Stomach (tissue), 9 donors: ENCODE measurements around the gene BHLHE23. TPM values are rescaled to one million over a fixed set of nuclear protein-coding genes. Genes with fewer than 3 reads are reported as not detected.

Source experiments
- DNase-seq, 2 donors: peaks; one replicate each; pipeline versions ENCODE4 v3.0.0 to v3.0.0-alpha.2; 2013 to 2019
- H3K27ac ChIP-seq, 5 donors: fragments of 200-600 bp in 4 of 5; sonication (generic) in 4 of 5; one replicate each; pipeline ENCODE4 v1.5.1; 2013 to 2019; ENCODE audit warnings: mild to moderate bottlenecking in 1 of 5, moderate library complexity in 1 of 5
- H3K27me3 ChIP-seq, 3 donors: fragments of 200-600 bp; sonication (generic); one replicate each; pipeline ENCODE4 v1.5.1; 2017 to 2019; ENCODE audit warnings: mixed run types in 1 of 3
- H3K36me3 ChIP-seq, 4 donors: fragments of 200-600 bp; sonication (generic); 1 replicate in 3 of 4; 2 replicates in 1 of 4; pipeline ENCODE4 v1.5.1; 2016 to 2019
- H3K4me1 ChIP-seq, 4 donors: fragments of 200-600 bp; sonication (generic); one replicate each; pipeline ENCODE4 v1.5.1; 2016 to 2019
- H3K4me3 ChIP-seq, 4 donors: fragments of 200-600 bp; sonication (generic) in 3 of 4; one replicate each; pipeline ENCODE4 v1.5.1; 2016 to 2019; ENCODE audit warnings: mild to moderate bottlenecking in 1 of 4
- H3K9me3 ChIP-seq, 4 donors: fragments of 200-600 bp; sonication (generic); one replicate each; pipeline ENCODE4 v1.5.1; 2016 to 2019
- CTCF ChIP-seq, 7 experiments: fragments of 450-650 bp in 4 of 7; fragments of 200-600 bp in 3 of 7; sonication (generic) in 3 of 7; IDR thresholded peaks; one replicate each; pipeline ENCODE4 v1.5.1; 2016 to 2019; ENCODE audit warnings: antibody characterized with exemption in 7 of 7, control low read depth in 2 of 7, mild to moderate bottlenecking in 1 of 7
- EP300 ChIP-seq: sonication (generic); formaldehyde crosslinking; IDR thresholded peaks from one replicate; pipeline ENCODE4 v1.6.1; 2017; ENCODE audit warnings: antibody characterized with exemption
- POLR2A ChIP-seq, 4 donors: fragments of 450-650 bp; IDR thresholded peaks; one replicate each; pipeline ENCODE4 v1.6.1; 2016; ENCODE audit warnings: antibody characterized with exemption in 4 of 4, control low read depth in 2 of 4, mild to moderate bottlenecking in 1 of 4, moderate library complexity in 1 of 4
- POLR2AphosphoS5 ChIP-seq, 3 donors: sonication (generic); formaldehyde crosslinking; IDR thresholded peaks; one replicate each; pipeline ENCODE4 v1.6.1; 2016; ENCODE audit warnings: antibody characterized with exemption in 3 of 3
- WGBS, 5 donors: extraction: QIAGEN DNeasy Blood & Tissue Kit in 3 of 5; methylation state at CpG; one replicate each; pipeline versions ENCODE4 v1.1.5 to v1.1.7; 2013 to 2018; 5-methylcytosine and 5-hydroxymethylcytosine counted together
- intact Hi-C: fragments of 100-400 bp; cut with DNase I; formaldehyde crosslinking; loops from one replicate; pipeline ENCODE4 v1.15.1; 2023; ENCODE audit warnings: low total_unique reads
- polyA plus RNA-seq, 3 donors: library from polyadenylated mRNA; stranded (reverse); fragments of 200-250 nt; gene quantifications; one replicate each; pipeline ENCODE4 v1.2.3, GENCODE V29; 2013
- total RNA-seq, 5 donors: library from RNA; depleted of rRNA; stranded (reverse); fragments of >200 nt; gene quantifications; one replicate each; pipeline versions ENCODE4 v1.1.0 to v1.2.3, GENCODE V29; 2014 to 2016
- donor health status: healthy with polysubstance abuse.
- donor health status: Bipolar disorder and iron deficiency.
- donor health status: healthy.

BHLHE23 gene
- total and polyA plus RNA-seq, 8 donors: 0.55 TPM; not detected in 7

- 7 to 28% (median 11%) methylated on average over 24 to 30 of the region's 30 CpGs for WGBS, 5 donors
- intact Hi-C loops: loop anchor here (2.0 to 10.0 kb wide), 3 partner anchors 37 to 135 kb away; no protein-coding TSS in a partner anchor
- peak overlapping the region in 2 of 4 donors; percentile 13 to 31 for H3K4me3 ChIP-seq
- H3K4me1 ChIP-seq: peaks cover 18 to 46% (median 44%) of the 10 kb centered on the region in 4 donors
- H3K27ac ChIP-seq: no peak overlapping the region
- H3K9me3 ChIP-seq: peaks cover 0 to 20% (median 9%) of the 10 kb centered on the region in 4 donors
- TF ChIP-seq EP300 (no peak), POLR2A (IDR thresholded peaks at IDR 0.05) (no peak), CTCF (IDR thresholded peaks at IDR 0.05) (no peak), POLR2AphosphoS5 (IDR thresholded peaks at IDR 0.05) (no peak)
- peak; percentile 43 to 70 for DNase-seq
- peaks cover 51 to 100% (median 99%) of the 10 kb centered on the region in 3 donors for H3K27me3 ChIP-seq
- no peaks in the 10 kb centered on the region for H3K36me3 ChIP-seq
Observed at GRCh38 chr20:63009988-63010769, 3.4 kb upstream of the BHLHE23 start.

GRCh38 chr20:63009045-63009961 lies 2.5 kb upstream of the BHLHE23 start:
- 0 to 11% (median 6%) methylated on average over 16 to 54 of the region's 54 CpGs for WGBS, 5 donors
- H3K27ac ChIP-seq: no peak overlapping the region
- peaks cover 55 to 100% (median 98%) of the 10 kb centered on the region in 3 donors for H3K27me3 ChIP-seq
- peak; percentile 78 to 92 for DNase-seq
- H3K36me3 ChIP-seq: no peaks in the 10 kb centered on the region
- TF ChIP-seq POLR2AphosphoS5 (IDR thresholded peaks at IDR 0.05): no peak
- TF ChIP-seq EP300: no peak
- peak in 5 of 7 experiments; percentile 86 to 95 (median 89) for TF ChIP-seq CTCF (IDR thresholded peaks at IDR 0.05)
- intact Hi-C loops: loop anchor here (2.0 to 10.0 kb wide), 3 partner anchors 37 to 135 kb away; no protein-coding TSS in a partner anchor
- H3K4me1 ChIP-seq: peaks cover 18 to 53% (median 49%) of the 10 kb centered on the region in 4 donors
- peaks cover 0 to 20% (median 9%) of the 10 kb centered on the region in 4 donors for H3K9me3 ChIP-seq
- H3K4me3 ChIP-seq: peak overlapping the region in 1 of 4 donors; percentile 31

- no peak overlapping the region for H3K27ac ChIP-seq
- intact Hi-C loops: loop anchor here (2.0 to 10.0 kb wide), 3 partner anchors 36 to 134 kb away; no protein-coding TSS in a partner anchor
- 8 to 18% (median 11%) methylated on average over 15 to 21 of the region's 21 CpGs for WGBS, 5 donors
- TF ChIP-seq CTCF (IDR thresholded peaks at IDR 0.05): no peak
- H3K4me3 ChIP-seq: peak overlapping the region in 1 of 4 donors; percentile 31
- H3K27me3 ChIP-seq: peaks cover 56 to 100% (median 98%) of the 10 kb centered on the region in 3 donors
- DNase-seq: no peak
- no peaks in the 10 kb centered on the region for H3K36me3 ChIP-seq
- H3K9me3 ChIP-seq: peaks cover 0 to 14% (median 7%) of the 10 kb centered on the region in 4 donors
- peaks cover 18 to 53% (median 49%) of the 10 kb centered on the region in 4 donors for H3K4me1 ChIP-seq
Observed at GRCh38 chr20:63008541-63009044, 1.8 kb upstream of the BHLHE23 start.
